Measurements from ENCODE around the gene TCTA.
"Not testable (repeated sequence)": the region's sequence is repeated elsewhere in the genome, so short reads cannot be mapped to it uniquely, and the experiment has no call there.

Gene TCTA, protein sequence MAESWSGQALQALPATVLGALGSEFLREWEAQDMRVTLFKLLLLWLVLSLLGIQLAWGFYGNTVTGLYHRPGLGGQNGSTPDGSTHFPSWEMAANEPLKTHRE

GRCh38 chr3:49411968-49412631 is at the start of gene TCTA, which contains the start of gene RHOA:
Gene TCTA (plus strand): TSS chr3:49412423. CDS start chr3:49412427, 4 bp downstream.
Gene RHOA (minus strand): TSS chr3:49411976. CDS start chr3:49375589, 36,387 bp downstream.
- peak; percentile 98 for DNase-seq

DNA sequence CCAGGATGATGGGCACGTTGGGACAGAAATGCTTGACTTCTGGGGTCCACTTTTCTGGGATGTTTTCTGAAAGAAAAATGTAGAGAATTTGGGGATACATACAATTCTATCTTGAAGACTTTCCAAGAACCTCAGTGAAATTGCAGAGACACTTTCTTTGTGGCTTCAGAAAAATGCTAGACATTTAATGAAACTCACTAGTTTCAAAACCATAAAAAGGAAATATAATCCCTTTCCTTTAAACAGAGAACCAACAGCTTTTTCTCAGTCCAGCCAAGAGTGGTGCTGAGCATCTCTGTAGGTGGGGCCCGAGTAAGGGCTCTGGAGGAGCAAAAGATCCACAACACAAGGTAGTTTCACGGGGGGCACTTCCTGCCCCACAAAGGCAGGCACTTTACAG is 49.7 kb upstream of the TCTA start:
- no peak for DNase-seq

DNA sequence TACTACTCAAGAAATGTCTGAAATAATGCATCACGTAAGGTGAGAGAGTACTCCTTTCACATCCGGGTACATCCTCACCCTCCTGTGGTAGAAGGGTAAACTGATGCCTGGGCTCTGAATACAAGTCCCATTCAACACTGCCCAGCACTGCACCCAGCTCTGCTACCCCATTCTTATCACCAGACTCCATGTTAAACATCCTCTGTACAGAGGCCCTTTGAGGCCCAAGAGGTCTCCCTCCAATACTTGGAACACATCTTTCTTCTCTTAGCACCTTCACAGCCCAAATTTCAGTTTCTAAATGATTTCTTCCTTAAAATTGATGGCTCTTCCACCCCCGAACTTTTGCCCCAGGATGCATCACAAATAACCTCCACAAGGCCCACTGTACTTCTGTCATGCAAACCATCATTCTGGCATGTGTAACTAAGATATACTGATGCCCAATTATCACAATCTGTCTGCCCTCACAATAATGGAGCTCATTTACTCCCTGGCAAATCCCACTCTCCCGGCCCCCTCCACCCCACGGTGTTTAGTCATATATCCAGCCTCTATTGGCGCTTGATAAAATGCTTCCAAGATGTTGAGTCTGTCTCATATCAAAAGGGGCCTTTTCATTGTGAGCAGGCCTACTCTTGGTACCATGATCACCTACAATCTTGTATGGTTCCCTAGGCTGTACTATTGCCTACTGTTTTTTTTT is 41.5 kb upstream of the TCTA start:
- no peak for DNase-seq

- DNase-seq = no peak
These were observed 40.3 kb upstream of the TCTA start for GRCh38 chr3:49371946-49372345.

- DNase-seq = no peak
These were observed 34.7 kb upstream of the TCTA start for GRCh38 chr3:49377483-49377882.

DNA sequence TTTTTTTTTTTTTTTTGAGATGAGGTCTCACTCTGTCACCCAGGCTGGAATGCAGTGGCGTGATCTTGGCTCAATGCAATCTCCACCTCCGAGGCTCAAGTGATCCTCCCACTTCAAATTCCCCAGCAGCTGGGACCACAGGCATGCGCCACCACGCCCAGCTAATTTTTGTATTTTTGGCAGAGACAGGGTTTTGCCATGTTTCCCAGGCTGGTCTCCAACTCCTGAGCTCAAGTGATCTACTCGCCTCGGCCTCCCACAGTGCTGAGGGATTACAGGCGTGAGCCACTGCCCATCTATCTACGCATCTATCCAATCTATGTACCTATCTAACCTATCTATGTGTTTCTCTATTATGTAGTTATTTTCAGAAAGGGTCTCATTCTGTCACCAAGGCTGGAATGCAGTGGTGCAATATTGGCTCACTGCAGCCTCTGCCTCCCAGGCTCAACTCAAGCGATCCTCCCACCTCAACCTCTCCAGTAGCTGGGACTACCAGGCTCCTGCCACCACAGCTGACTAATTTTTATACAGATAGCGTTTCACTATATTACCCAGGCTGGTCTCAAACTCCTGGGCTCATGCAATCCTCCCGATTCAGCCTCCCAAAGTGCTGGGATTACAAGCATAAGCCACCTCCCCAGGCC is 33.9 kb upstream of the TCTA start:
- no peak for DNase-seq

- DNase-seq = no peak
These were observed 28.8 kb upstream of the TCTA start for GRCh38 chr3:49383387-49383786.

- no peak for DNase-seq
These were observed 26.6 kb upstream of the TCTA start for GRCh38 chr3:49385617-49386016.

- DNase-seq = no peak
These were observed 26.0 kb upstream of the TCTA start for GRCh38 chr3:49386056-49386756.

GRCh38 chr3:49387721-49388120 is 24.5 kb upstream of the TCTA start:
- DNase-seq = no peak

- DNase-seq = no peak
These were observed 23.9 kb upstream of the TCTA start for GRCh38 chr3:49388289-49388820.

GRCh38 chr3:49389297-49389696 is 22.9 kb upstream of the TCTA start:
- no peak for DNase-seq

DNA sequence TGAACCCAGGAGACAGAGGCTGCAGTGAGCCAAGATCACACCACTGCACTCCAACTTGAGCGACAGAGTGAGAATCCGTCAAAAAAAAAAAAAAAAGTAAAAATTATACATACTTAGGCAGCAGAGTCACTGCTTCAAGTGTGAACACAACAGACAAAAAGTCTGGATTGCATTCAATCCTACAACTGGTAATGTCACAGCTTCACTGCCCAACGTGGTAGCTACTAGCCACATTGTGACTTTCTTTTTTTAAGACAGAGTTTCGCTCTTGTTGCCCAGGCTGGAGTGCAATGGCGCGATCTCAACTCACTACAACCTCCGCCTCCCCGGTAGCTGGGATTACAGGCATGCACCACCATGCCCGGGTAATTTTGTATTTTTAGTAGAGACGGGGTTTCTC is 20.9 kb upstream of the TCTA start:
- not testable (repeated sequence) for DNase-seq

GRCh38 chr3:49397470-49397869 is 14.8 kb upstream of the TCTA start:
- no peak for DNase-seq

- no peak for DNase-seq
These were observed 12.8 kb upstream of the TCTA start for GRCh38 chr3:49399461-49399860.

DNA sequence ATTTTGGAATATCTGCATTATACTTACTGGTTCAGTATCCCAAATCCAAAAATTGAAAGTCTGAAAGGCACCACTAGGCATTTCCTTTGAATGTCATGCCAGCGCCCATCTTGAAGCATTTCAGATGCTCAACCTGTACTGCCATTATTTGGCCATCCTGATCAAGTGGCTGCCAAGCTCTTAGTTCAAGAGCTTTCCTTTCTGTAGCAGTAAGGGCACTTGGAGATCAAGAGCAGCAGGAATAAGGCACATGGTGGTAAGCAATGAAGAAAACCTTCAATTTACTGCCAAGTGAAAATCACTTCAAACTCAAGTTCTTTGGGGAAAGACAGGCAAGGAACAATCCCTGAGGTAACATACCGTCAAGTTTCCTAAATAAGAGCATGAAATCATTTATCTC is 10.5 kb upstream of the TCTA start:
- DNase-seq = no peak

DNA sequence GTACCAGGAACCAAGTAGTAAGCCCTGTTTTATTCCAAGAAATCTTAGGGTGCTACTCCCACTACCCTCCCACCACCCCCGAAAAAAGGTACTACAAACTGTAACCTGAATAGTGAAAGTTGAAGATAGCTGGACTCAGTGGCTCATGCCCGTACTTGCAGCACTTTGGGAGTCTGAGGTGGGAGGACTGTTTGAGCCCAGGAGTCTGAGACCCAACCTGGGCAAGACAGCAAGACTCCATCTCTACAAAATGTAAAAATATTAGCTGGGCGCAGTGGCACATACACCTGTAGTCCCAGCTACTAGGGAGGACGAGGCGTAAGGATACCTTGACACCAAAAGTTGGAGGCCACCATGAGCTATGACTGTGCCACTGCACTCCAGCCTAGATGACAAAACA is 8.3 kb upstream of the TCTA start:
- no peak for DNase-seq

- not testable (repeated sequence) for DNase-seq
These were observed 6.7 kb upstream of the TCTA start for GRCh38 chr3:49405570-49405969.

DNA sequence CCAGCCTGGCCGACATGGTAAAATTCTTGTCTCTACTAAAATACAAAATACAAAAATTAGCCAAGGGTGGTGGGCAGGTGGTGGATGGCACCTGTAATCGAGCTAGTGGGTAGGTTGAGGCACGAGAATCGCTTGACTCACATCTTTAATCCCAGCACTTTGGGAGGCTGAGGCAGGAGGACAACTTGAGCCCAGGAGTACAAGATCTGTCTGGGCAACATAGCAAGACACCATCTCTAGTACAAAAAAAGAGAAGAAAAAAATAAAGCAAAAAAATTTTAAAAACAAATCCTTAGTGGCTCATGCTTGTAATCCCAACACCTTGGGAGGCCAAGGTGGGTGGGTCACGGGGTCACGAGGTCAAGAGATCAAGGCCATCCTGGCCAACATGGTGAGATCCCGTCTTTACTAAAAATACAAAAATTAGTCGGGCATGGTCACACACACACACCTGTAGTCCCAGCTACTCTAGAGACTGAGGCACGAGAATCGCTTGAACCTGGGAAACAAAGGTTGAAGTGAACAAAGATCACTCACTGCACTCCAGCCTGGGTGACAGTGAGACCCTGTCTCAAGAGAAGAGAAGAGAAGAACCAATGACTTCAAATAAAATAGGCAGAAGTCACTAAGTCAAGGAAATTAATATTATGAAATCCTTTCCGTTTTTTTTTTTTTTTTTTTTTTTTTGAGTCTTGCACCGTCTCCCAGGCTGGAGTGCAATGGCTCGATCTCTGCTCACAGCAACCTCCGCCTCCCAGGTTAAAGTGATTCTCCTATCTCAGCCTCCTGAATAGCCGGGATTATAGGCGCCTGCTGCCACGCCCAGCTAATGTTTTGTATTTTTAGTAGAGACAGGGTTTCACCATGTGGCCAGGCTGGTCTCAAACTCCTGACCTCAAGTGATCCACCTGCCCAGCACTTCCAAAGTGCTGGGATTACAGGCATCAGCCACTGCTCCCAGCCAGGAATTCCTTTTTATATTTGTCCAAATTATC is 5.4 kb upstream of the TCTA start:
- no peak for DNase-seq

GRCh38 chr3:49410066-49410845 is 2.0 kb upstream of the TCTA start:
- no peak for DNase-seq
